MM.1S (cell line): ENCODE measurements around the gene UBL5.

Experiments
- EZH2 ChIP-seq: fragments of 300-600 bp; sonication (generic); optimal IDR thresholded peaks from 2 replicates; pipeline ENCODE3; 2017; ENCODE audit warnings: low read depth, mild to moderate bottlenecking, antibody characterized with exemption, low read length, mixed read lengths
- EZH2phosphoT487 ChIP-seq: fragments of 300-600 bp; sonication (generic); IDR thresholded peaks from 2 replicates; pipeline ENCODE4 v1.6.1; 2018; ENCODE audit warnings: antibody characterized with exemption, low read length
- TF ChIP-seq, protein P1 (sequence below): fragments of 300-600 bp; sonication (generic); IDR thresholded peaks from 2 replicates; pipeline ENCODE4 v1.5.1; 2016; ENCODE audit warnings: antibody characterized with exemption, low read length, mixed read lengths

DNA sequence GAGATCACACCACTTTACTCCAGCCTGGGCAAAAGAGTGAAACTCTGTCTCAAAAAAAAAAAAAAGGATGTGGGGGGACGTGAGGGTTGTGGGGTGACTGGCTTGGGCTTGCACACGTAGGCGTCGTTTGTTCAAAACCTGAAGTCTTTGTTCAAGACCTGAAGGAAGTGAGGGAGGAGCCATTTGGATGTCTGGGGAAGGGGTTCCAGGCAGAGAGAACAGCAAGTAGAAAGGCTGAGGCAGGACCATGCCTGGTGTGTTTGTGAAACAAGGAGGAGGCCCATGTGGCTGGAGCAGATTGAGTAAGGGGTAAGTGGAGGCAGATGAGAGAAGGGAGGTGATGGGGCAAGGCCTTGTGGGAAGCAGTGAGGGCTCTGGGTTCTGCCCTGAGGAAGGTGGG, 35.2 kb downstream of the UBL5 start:
- TF ChIP-seq, protein P1, sequence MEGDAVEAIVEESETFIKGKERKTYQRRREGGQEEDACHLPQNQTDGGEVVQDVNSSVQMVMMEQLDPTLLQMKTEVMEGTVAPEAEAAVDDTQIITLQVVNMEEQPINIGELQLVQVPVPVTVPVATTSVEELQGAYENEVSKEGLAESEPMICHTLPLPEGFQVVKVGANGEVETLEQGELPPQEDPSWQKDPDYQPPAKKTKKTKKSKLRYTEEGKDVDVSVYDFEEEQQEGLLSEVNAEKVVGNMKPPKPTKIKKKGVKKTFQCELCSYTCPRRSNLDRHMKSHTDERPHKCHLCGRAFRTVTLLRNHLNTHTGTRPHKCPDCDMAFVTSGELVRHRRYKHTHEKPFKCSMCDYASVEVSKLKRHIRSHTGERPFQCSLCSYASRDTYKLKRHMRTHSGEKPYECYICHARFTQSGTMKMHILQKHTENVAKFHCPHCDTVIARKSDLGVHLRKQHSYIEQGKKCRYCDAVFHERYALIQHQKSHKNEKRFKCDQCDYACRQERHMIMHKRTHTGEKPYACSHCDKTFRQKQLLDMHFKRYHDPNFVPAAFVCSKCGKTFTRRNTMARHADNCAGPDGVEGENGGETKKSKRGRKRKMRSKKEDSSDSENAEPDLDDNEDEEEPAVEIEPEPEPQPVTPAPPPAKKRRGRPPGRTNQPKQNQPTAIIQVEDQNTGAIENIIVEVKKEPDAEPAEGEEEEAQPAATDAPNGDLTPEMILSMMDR, result no peak
- TF ChIP-seq EZH2, result no peak
- no peak for TF ChIP-seq EZH2phosphoT487
